Neural cell (in vitro differentiated cells): ENCODE results near the gene GK.

Source experiments
- CTCF ChIP-seq: fragments of 450-650 bp; IDR thresholded peaks from 2 replicates; pipeline ENCODE4 v1.5.1; 2014; ENCODE audit warnings: antibody characterized with exemption, mild to moderate bottlenecking, moderate library complexity; ENCODE audit not compliant: poor library complexity, severe bottlenecking
- EP300 ChIP-seq: fragments of 450-650 bp; conservative IDR thresholded peaks from 2 replicates; pipeline ENCODE4 v1.6.1; 2014; ENCODE audit warnings: antibody characterized with exemption, mild to moderate bottlenecking, moderate library complexity; ENCODE audit not compliant: poor library complexity, severe bottlenecking
- REST ChIP-seq: IDR thresholded peaks from 2 replicates; pipeline ENCODE4 v1.6.1; 2012; ENCODE audit warnings: borderline replicate concordance
- SMC3 ChIP-seq: fragments of 450-650 bp; conservative IDR thresholded peaks from 2 replicates; pipeline ENCODE4 v1.6.1; 2014; ENCODE audit warnings: antibody characterized with exemption, mild to moderate bottlenecking, moderate library complexity; ENCODE audit not compliant: poor library complexity

GRCh38 chrX:30751497-30751896 lies 98.3 kb downstream of the GK start:
- TF ChIP-seq SMC3 = no peak
- no peak for TF ChIP-seq REST
- TF ChIP-seq CTCF = no peak
- no peak for TF ChIP-seq EP300
